Measurements from ENCODE around the gene MYOM1.
A peak's percentile ranks its signal among the peaks of the same experiment; 100 is the strongest.

Gene MYOM1

DNA sequence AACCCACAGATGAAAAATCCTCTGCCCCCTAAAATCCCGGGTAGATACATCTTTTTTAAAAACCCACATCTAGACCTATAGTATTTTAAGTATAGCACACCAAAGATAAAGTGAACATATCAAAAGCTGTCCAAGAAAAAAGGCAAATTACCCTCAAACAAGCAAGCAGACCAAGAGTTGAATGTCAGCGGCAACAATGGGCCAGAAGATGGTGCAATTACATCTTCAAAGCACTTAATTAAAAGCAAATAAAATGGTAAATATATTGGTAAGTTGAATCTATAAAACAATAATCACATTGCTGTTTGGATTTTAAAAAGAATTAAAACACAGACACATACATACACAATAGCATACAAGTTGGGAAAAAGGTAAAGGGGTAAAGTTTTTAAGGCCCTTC lies 98.5 kb downstream of the MYOM1 start:
- no peak for DNase-seq (ENCODE audit: insufficient read length, low spot score)
- no peak for FAIRE-seq

DNA sequence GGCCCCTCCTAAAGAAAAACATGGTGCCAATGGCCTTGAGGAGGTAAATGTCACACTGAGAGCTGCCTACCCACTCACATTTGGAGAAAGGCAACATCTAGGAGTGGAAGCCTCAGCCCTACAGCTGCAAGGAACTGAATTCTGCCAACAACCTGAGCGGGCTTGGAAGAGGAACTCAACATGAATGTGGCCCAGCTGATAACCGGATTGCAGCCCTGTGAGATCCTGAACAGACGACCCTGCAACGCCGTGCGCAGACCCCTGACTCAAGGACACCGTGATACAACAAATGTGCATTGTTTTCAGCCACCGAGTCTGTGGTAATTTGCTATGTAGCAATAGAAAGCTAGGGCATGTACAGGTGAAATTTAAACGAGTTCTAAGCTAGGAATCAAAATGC lies 99.4 kb downstream of the MYOM1 start:
- no peak for DNase-seq (ENCODE audit: insufficient read length, low spot score)
- no peak for FAIRE-seq

GRCh38 chr18:3119401-3120341 lies 100.1 kb downstream of the MYOM1 start:
- DNase-seq (ENCODE audit: insufficient read length, low spot score) = no peak
- no peak for FAIRE-seq

- no peak for FAIRE-seq
- DNase-seq (ENCODE audit: insufficient read length, low spot score) = no peak
Observed at GRCh38 chr18:3118195-3119010, 101.4 kb downstream of the MYOM1 start.

DNA sequence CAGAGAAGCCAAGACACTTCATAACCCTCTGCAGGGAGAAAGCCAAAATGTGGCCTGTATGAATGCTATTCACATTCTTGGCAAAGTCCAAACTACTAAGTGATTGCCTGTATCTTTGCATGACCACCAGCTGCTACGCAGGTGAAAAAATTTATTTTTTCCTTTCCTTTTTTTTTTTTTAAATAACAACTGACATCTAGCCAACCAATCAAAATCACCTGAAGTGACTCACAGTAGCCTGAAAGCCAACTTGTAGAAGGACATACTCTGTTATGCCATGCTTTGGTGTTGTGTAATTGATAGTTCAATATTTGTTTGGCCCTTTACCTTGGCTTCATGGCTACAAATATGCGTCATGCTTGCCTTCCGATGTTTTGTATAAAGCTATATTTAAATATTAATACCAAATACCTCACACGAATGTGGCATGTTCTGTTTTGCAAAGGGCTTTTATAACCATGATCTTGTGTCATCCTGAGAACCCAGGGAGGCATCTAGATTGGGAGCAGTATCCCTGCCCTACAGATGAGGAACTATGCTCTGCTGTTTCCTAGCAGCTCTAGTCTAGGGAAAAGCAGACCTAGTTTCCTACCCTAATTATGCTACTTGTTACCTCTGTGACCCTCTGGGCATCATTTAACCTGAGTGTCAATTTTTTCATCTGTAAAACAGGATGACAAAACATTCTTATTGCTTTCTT lies 102.1 kb downstream of the MYOM1 start:
- FAIRE-seq (no peak), DNase-seq (ENCODE audit: insufficient read length, low spot score) (no peak)

DNA sequence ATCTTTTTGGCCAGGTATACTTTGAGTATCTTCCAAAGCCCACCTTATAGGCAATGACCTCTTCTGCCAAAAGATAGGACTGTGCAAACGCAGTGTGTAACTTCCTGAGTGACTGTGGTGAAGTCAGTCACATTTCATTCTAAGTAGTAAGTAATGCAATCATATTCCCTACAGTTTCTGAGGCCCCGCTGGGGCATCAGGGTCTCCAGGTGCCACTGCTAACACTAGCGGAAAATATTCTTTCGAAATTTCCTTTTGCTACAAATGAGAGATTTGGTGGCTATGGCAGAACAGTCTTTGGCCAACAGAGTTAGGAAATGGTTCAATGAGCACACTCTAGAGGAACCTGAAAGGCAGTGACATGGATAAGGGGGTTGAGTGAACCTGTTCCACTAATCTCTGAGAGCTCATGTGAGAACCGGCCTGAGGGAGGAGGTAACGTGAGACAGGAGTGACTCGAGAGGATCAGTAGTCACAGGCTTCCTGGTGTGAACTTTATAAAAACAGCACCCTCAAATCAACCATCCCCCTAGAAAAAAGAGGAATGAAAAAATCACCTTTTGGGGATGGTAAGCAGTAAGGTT lies 104.2 kb downstream of the MYOM1 start:
- DNase-seq (ENCODE audit: insufficient read length, low spot score) (no peak), FAIRE-seq (no peak)

DNA sequence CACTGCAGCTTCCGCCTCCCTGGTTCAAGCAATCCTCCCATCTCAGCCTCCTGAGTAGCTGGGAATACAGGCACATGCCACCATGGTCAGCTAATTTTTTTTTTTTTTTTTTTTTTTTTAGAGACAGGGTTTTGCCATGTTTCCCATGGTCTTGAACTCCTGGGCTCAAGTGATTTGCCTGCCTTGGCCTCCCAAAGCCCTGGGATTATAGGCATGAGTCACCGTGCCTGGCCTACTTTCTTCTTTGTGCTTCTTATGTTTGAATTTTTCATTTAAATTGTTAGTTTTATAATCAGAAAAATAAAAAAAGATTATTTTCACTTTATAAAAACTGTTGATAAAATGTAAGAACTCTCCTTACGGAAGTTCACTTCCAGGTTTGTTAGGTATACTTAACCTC lies 105.3 kb downstream of the MYOM1 start:
- DNase-seq (ENCODE audit: insufficient read length, low spot score) = no peak
- no peak for FAIRE-seq

- DNase-seq (ENCODE audit: insufficient read length, low spot score) = no peak
- no peak for FAIRE-seq
Observed at GRCh38 chr18:3114026-3114425, 105.7 kb downstream of the MYOM1 start.

DNA sequence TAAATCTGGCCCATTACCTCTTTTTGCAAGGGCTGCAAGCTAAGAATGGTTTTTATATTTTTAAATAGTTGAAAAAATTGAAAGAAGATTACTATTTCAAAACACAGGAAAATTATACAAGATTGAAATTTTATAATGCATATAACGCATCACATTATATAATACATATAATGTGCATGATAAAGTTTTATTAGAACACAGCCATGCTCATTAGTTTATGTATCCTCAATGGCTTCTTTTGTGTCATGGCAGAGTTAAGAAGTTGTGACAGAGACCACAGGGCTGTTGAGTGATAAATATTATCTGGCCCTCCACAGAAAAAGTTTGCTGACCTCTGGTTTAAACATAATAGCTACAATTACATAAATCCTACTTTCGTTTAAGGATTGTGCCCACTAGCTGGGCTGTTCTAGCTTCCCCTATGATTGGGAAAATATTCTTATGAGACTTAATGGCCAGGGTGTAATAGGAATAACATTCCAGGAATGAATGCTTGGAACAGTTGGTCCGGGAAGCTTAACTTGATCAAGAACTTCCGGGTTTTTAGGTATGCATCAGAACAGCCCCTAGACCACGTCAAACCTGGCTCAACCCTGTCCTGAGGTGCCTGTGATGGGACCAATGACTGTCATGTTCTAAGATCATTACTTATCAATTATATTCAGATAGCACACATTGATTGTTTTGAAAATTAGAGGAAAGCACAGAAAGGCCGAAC lies 108.1 kb downstream of the MYOM1 start:
- DNase-seq (ENCODE audit: insufficient read length, low spot score) (no peak), FAIRE-seq (no peak)

DNA sequence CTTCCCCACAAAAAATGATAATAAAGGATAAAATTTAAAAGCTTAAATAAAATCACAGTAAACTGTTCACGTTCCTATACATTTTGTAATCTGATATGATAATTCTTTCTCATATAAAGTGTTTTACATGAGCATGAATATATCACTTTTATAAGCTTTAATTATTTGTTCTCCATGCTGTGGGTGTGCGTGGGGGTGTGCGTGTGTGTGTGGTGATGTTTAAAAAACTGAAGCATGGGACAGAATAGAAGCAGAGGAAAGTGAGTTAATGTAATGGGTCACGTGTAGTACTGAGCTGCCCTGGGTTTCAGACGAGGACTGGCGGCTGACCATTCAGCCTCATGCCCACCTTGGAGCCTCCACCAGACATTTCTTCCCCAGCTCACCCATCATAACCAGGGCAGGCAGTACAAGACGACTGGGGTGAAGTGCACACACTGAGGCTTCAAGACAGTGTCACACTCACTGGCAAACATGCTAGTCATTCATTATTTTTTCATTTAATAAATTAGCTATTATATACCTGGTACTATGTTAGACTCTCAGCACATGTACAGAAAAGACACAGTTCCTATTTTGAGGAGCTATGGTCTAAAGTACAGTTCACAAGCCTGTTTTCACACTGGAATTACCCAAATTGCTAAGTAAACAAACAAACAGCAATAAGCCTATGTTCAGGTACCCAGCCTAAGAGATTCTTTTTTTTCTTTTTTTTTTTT lies 109.6 kb downstream of the MYOM1 start:
- DNase-seq (ENCODE audit: insufficient read length, low spot score) = no peak
- no peak for FAIRE-seq

GRCh38 chr18:3107740-3108151 lies 112.0 kb downstream of the MYOM1 start:
- FAIRE-seq (no peak), DNase-seq (ENCODE audit: insufficient read length, low spot score) (no peak)

GRCh38 chr18:3104190-3105054 lies 115.3 kb downstream of the MYOM1 start:
- FAIRE-seq (no peak), DNase-seq (ENCODE audit: insufficient read length, low spot score) (peak; percentile 37)

- no peak for FAIRE-seq
- no peak for DNase-seq (ENCODE audit: insufficient read length, low spot score)
Observed at GRCh38 chr18:3103576-3103975, 116.2 kb downstream of the MYOM1 start.

DNA sequence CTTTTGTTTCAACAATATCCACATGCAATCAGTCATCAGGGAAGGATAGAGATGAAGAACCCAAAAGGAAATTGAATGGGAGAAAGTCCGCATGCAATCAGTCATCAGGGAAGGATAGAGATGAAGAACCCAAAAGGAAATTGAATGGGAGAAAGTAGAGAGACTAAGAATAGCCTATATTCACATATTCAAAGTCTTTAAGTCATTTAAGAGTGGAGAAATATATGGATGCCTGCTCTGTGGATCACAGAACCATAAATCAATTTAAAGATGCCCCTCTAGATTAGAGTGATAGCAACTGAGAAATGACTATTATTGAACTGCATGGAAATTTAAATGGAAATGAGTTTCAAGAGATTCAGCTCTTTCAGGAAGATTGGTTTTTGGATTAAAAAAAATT lies 116.8 kb downstream of the MYOM1 start:
- no peak for FAIRE-seq
- no peak for DNase-seq (ENCODE audit: insufficient read length, low spot score)

- DNase-seq (ENCODE audit: insufficient read length, low spot score) (no peak), FAIRE-seq (no peak)
Observed at GRCh38 chr18:3100498-3101132, 119.2 kb downstream of the MYOM1 start.

DNA sequence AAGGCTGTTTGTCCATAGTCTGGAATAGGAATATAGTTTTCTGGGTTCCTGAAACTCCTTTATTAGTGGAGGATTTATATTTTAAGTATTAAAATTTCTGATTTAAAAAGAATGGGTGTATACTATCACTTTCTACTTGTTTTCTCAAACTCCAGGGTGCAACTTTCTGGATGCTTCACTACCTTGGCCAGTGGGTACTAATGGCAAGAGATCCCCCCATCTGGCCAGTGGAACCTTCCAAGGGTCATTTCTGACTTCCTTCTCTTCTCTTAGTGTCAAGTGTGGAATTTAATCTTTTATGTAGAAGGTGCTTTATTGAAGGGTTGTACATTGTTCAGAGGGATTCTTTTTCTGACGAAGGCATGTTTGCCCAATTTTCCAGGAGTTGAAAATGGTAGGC lies 120.4 kb downstream of the MYOM1 start:
- DNase-seq (ENCODE audit: insufficient read length, low spot score) (no peak), FAIRE-seq (no peak)

- no peak for DNase-seq (ENCODE audit: insufficient read length, low spot score)
- FAIRE-seq = no peak
Observed at GRCh38 chr18:3097082-3097481, 122.7 kb downstream of the MYOM1 start.

DNA sequence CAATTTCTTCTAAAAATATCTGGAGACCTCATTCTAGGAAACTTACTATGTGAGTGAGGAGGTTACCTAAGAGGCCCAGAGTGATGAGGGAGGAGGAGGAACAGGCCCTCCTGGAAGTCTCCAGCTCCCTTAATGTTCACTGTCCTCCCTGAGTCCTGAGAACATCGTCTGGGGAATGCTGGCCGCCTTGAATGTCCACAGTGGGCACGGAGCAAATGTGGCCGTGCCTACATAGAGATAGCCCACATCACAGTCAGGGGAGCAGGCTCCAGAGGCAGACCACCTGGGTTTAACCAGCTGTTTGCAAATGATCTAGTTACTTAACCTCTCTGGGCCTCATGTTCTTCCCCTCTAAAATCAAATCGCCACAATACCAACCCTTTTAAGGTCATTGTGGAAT lies 123.8 kb downstream of the MYOM1 start:
- FAIRE-seq (no peak), DNase-seq (ENCODE audit: insufficient read length, low spot score) (no peak)
